ENCODE results near the gene TBPL1. TPM values are rescaled to one million over a fixed set of nuclear protein-coding genes. Genes with fewer than 3 reads are reported as not detected.

Gene TBPL1
- total RNA-seq, 2 donors from 2014 or later = 40.4 to 45.4 TPM

GRCh38 chr6:133986942-133987341, 33.9 kb downstream of the TBPL1 start:
- peaks cover 8% of the 10 kb centered on the region for H3K4me1 Mint-ChIP-seq
- no peak overlapping the region for H3K27ac Mint-ChIP-seq
- Histone ChIP-seq H3K9me3 (ENCODE audit: control insufficient read depth, low read length) (no peaks in the 10 kb centered on the region), H3K4me1 (ENCODE audit: control insufficient read depth, insufficient read depth, low read length) (no peaks in the 10 kb centered on the region), H3K27ac (ENCODE audit: low read depth, low read length) (no peak overlapping the region), H3K27me3 (ENCODE audit: control insufficient read depth, insufficient read depth, low read length, poor library complexity, severe bottlenecking) (no peaks in the 10 kb centered on the region), H3K4me3 (ENCODE audit: low read length) (no peak overlapping the region), H3K36me3 (ENCODE audit: control insufficient read depth, insufficient read depth, low read length) (peaks cover 43% of the 10 kb centered on the region), H3K9ac (ENCODE audit: extremely low read depth, low read length, poor library complexity, severe bottlenecking) (no peak overlapping the region)
- no peak overlapping the region for H3K4me3 Mint-ChIP-seq
- peaks cover 16% of the 10 kb centered on the region for H3K36me3 Mint-ChIP-seq (ENCODE audit: low read depth)
- H3K27me3 Mint-ChIP-seq (ENCODE audit: insufficient read depth) = no peaks in the 10 kb centered on the region
- 95 to 100% methylated on average over 2 of the region's 2 CpGs for WGBS, 2 experiments (ENCODE audit: insufficient coverage in 1 of 2, insufficient read length in 1 of 2)
- TF ChIP-seq, protein P1, sequence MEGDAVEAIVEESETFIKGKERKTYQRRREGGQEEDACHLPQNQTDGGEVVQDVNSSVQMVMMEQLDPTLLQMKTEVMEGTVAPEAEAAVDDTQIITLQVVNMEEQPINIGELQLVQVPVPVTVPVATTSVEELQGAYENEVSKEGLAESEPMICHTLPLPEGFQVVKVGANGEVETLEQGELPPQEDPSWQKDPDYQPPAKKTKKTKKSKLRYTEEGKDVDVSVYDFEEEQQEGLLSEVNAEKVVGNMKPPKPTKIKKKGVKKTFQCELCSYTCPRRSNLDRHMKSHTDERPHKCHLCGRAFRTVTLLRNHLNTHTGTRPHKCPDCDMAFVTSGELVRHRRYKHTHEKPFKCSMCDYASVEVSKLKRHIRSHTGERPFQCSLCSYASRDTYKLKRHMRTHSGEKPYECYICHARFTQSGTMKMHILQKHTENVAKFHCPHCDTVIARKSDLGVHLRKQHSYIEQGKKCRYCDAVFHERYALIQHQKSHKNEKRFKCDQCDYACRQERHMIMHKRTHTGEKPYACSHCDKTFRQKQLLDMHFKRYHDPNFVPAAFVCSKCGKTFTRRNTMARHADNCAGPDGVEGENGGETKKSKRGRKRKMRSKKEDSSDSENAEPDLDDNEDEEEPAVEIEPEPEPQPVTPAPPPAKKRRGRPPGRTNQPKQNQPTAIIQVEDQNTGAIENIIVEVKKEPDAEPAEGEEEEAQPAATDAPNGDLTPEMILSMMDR (conservative IDR thresholded peaks at IDR 0.05) = no peak
- H3K9me3 Mint-ChIP-seq = no peaks in the 10 kb centered on the region
- no peak for DNase-seq

GRCh38 chr6:133989525-133989924, 36.5 kb downstream of the TBPL1 start:
- TF ChIP-seq, protein P1 (conservative IDR thresholded peaks at IDR 0.05) = no peak
- whole genome bisulfite sequencing, 2 experiments (ENCODE audit: insufficient coverage in 1 of 2, insufficient read length in 1 of 2) = 80 to 94% methylated on average over 1 of the region's 2 CpGs
- Mint-ChIP-seq H3K27me3 (ENCODE audit: insufficient read depth) (no peaks in the 10 kb centered on the region), H3K36me3 (ENCODE audit: low read depth) (peaks cover 12% of the 10 kb centered on the region), H3K4me3 (no peak overlapping the region), H3K9me3 (no peaks in the 10 kb centered on the region), H3K4me1 (peaks cover 3% of the 10 kb centered on the region), H3K27ac (no peak overlapping the region)
- Histone ChIP-seq H3K36me3 (ENCODE audit: control insufficient read depth, insufficient read depth, low read length) (peaks cover 19% of the 10 kb centered on the region), H3K27me3 (ENCODE audit: control insufficient read depth, insufficient read depth, low read length, poor library complexity, severe bottlenecking) (no peaks in the 10 kb centered on the region), H3K9ac (ENCODE audit: extremely low read depth, low read length, poor library complexity, severe bottlenecking) (no peak overlapping the region), H3K27ac (ENCODE audit: low read depth, low read length) (no peak overlapping the region), H3K4me1 (ENCODE audit: control insufficient read depth, insufficient read depth, low read length) (no peaks in the 10 kb centered on the region), H3K4me3 (ENCODE audit: low read length) (no peak overlapping the region), H3K9me3 (ENCODE audit: control insufficient read depth, low read length) (no peaks in the 10 kb centered on the region)
- DNase-seq = no peak

DNA sequence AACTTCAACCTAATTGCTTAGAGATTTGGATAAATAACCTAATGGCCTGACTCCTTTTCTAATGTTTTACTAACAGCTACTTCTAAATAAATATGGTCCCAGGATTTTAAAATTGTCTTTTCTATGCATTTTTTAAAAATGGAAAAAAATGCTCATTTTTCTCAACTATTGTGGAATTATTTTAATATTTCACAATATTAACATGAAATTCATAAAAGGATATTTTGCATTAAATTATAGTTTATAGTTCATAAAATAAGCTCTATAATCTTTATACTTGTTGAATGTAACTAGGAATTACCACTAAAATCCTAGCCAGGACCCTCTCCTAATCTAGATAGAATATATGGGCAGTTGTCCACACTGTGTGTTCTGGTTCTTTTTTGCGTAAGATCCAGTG, 37.3 kb downstream of the TBPL1 start:
- Histone ChIP-seq H3K4me3 (ENCODE audit: low read length) (no peak overlapping the region), H3K4me1 (ENCODE audit: control insufficient read depth, insufficient read depth, low read length) (no peaks in the 10 kb centered on the region), H3K9ac (ENCODE audit: extremely low read depth, low read length, poor library complexity, severe bottlenecking) (no peak overlapping the region), H3K27me3 (ENCODE audit: control insufficient read depth, insufficient read depth, low read length, poor library complexity, severe bottlenecking) (no peaks in the 10 kb centered on the region), H3K27ac (ENCODE audit: low read depth, low read length) (no peak overlapping the region), H3K9me3 (ENCODE audit: control insufficient read depth, low read length) (no peaks in the 10 kb centered on the region), H3K36me3 (ENCODE audit: control insufficient read depth, insufficient read depth, low read length) (peaks cover 13% of the 10 kb centered on the region)
- TF ChIP-seq, protein P1 (conservative IDR thresholded peaks at IDR 0.05) = no peak
- H3K27ac Mint-ChIP-seq = no peak overlapping the region
- WGBS, 2 experiments (ENCODE audit: insufficient coverage in 1 of 2, insufficient read length in 1 of 2) = 97 to 100% methylated on average over 1 of the region's 1 CpG
- no peak for DNase-seq
- H3K4me1 Mint-ChIP-seq = peaks cover 3% of the 10 kb centered on the region
- no peak overlapping the region for H3K4me3 Mint-ChIP-seq
- H3K27me3 Mint-ChIP-seq (ENCODE audit: insufficient read depth) = no peaks in the 10 kb centered on the region
- peaks cover 6% of the 10 kb centered on the region for H3K36me3 Mint-ChIP-seq (ENCODE audit: low read depth)
- H3K9me3 Mint-ChIP-seq = no peaks in the 10 kb centered on the region

Measured in endodermal cell (in vitro differentiated cells).